NCI-H187 (cell line): ENCODE data around the gene SRD5A3.

ENCODE experiments used
- DNase-seq, 2 experiments: peaks; one replicate each; lab custom pipeline; 2025; lab: John Stamatoyannopoulos, UW

The SRD5A3 gene

GRCh38 chr4:55345980-55346850 is at the start of gene SRD5A3:
Gene SRD5A3 (plus strand): TSS chr4:55346242. CDS start chr4:55346337, 95 bp downstream.
- DNase-seq: peak; percentile 55 to 78

GRCh38 chr4:55297346-55297745 is 48.7 kb upstream of the SRD5A3 start:
- DNase-seq: no peak

GRCh38 chr4:55303760-55304165 is 42.3 kb upstream of the SRD5A3 start:
- DNase-seq: no peak

- no peak for DNase-seq
These were observed 41.7 kb upstream of the SRD5A3 start for GRCh38 chr4:55304303-55304702.

- no peak for DNase-seq
These were observed 38.0 kb upstream of the SRD5A3 start for GRCh38 chr4:55308071-55308470.

GRCh38 chr4:55311792-55312488 is 34.1 kb upstream of the SRD5A3 start:
- no peak for DNase-seq

GRCh38 chr4:55312489-55313101 is 33.4 kb upstream of the SRD5A3 start:
- no peak for DNase-seq

- DNase-seq: no peak
These were observed 31.8 kb upstream of the SRD5A3 start for GRCh38 chr4:55314141-55314820.

- DNase-seq: no peak
These were observed 27.6 kb upstream of the SRD5A3 start for GRCh38 chr4:55318175-55319129.

GRCh38 chr4:55321707-55322264 is 24.3 kb upstream of the SRD5A3 start:
- DNase-seq: peak; percentile 44 to 59

GRCh38 chr4:55323375-55323774 is 22.7 kb upstream of the SRD5A3 start:
- DNase-seq: no peak

GRCh38 chr4:55326629-55327028 is 19.4 kb upstream of the SRD5A3 start:
- DNase-seq: no peak

GRCh38 chr4:55329012-55329411 is 17.0 kb upstream of the SRD5A3 start:
- no peak for DNase-seq

GRCh38 chr4:55330241-55330640 is 15.8 kb upstream of the SRD5A3 start:
- no peak for DNase-seq

GRCh38 chr4:55336138-55337034 is 9.7 kb upstream of the SRD5A3 start:
- no peak for DNase-seq

GRCh38 chr4:55337944-55338343 is 8.1 kb upstream of the SRD5A3 start:
- no peak for DNase-seq

- no peak for DNase-seq
These were observed 7.6 kb upstream of the SRD5A3 start for GRCh38 chr4:55338486-55338885.

- no peak for DNase-seq
These were observed 5.8 kb upstream of the SRD5A3 start for GRCh38 chr4:55340266-55340665.

GRCh38 chr4:55343887-55344286 is 2.2 kb upstream of the SRD5A3 start:
- no peak for DNase-seq

GRCh38 chr4:55345054-55345453 is 988 bp upstream of the SRD5A3 start:
- no peak for DNase-seq
